ENCODE results near the gene CFAP74.

Gene CFAP74

GRCh38 chr1:1917995-1918900 is 85.3 kb downstream of the CFAP74 start:
- no peak for DNase-seq (ENCODE audit: low read depth)

GRCh38 chr1:1917304-1917976 is 86.1 kb downstream of the CFAP74 start:
- no peak for DNase-seq (ENCODE audit: low read depth)

GRCh38 chr1:1916851-1917251 is 86.7 kb downstream of the CFAP74 start:
- DNase-seq (ENCODE audit: low read depth) = no peak

GRCh38 chr1:1915911-1916840 is 87.4 kb downstream of the CFAP74 start:
- no peak for DNase-seq (ENCODE audit: low read depth)

- no peak for DNase-seq (ENCODE audit: low read depth)
Measured at GRCh38 chr1:1914971-1915692, 88.5 kb downstream of the CFAP74 start, which contains the start of gene CALML6. Gene CALML6 (plus strand): TSS chr1:1915260. CDS start chr1:1915281, 21 bp downstream.

- no peak for DNase-seq (ENCODE audit: low read depth)
Measured at GRCh38 chr1:1914101-1914970, 89.2 kb downstream of the CFAP74 start.

GRCh38 chr1:1911350-1912041 is 92.1 kb downstream of the CFAP74 start:
- DNase-seq (ENCODE audit: low read depth) = no peak

GRCh38 chr1:1910651-1911331 is 92.8 kb downstream of the CFAP74 start:
- DNase-seq (ENCODE audit: low read depth) = no peak

- no peak for DNase-seq (ENCODE audit: low read depth)
Measured at GRCh38 chr1:1910033-1910465, 93.5 kb downstream of the CFAP74 start.

GRCh38 chr1:1908506-1908791 is 95.1 kb downstream of the CFAP74 start:
- no peak for DNase-seq (ENCODE audit: low read depth)

GRCh38 chr1:1907098-1907736 is 96.4 kb downstream of the CFAP74 start:
- DNase-seq (ENCODE audit: low read depth) = peak; percentile 18

GRCh38 chr1:1906185-1907097 is 97.1 kb downstream of the CFAP74 start:
- DNase-seq (ENCODE audit: low read depth) = peak; percentile 86

- DNase-seq (ENCODE audit: low read depth) = no peak
Measured at GRCh38 chr1:1903224-1903623, 100.4 kb downstream of the CFAP74 start.

GRCh38 chr1:1901641-1902294 is 101.8 kb downstream of the CFAP74 start:
- DNase-seq (ENCODE audit: low read depth) = no peak

GRCh38 chr1:1900883-1901640 is 102.5 kb downstream of the CFAP74 start:
- no peak for DNase-seq (ENCODE audit: low read depth)

- no peak for DNase-seq (ENCODE audit: low read depth)
Measured at GRCh38 chr1:1899967-1900327, 103.6 kb downstream of the CFAP74 start.

Data from EH (cell line).